HG03064 (cell line): ENCODE results near the gene LMAN2.
"Not testable (repeated sequence)": the region's sequence is repeated elsewhere in the genome, so short reads cannot be mapped to it uniquely, and the experiment has no call there.

ENCODE experiments used
- ATAC-seq: cut with Tn5 transposase; IDR thresholded peaks from one replicate; pipeline ENCODE4 v1.9.1; 2021; ENCODE audit warnings: low read depth; ENCODE audit not compliant: unreplicated experiment

The LMAN2 gene

GRCh38 chr5:177378884-177379883, 27.7 kb upstream of the LMAN2 start:
- ATAC-seq, result no peak

GRCh38 chr5:177377851-177378776, 26.6 kb upstream of the LMAN2 start:
- no peak for ATAC-seq

- ATAC-seq, result no peak
Measured at GRCh38 chr5:177376107-177376506, 24.6 kb upstream of the LMAN2 start.

- ATAC-seq, result not testable (repeated sequence)
Measured at GRCh38 chr5:177375516-177375915, 24.0 kb upstream of the LMAN2 start.

- ATAC-seq, result no peak
Measured at GRCh38 chr5:177374211-177374610, 22.7 kb upstream of the LMAN2 start.

- ATAC-seq, result no peak
Measured at GRCh38 chr5:177373806-177374205, 22.3 kb upstream of the LMAN2 start.

GRCh38 chr5:177372910-177373309, 21.4 kb upstream of the LMAN2 start:
- ATAC-seq, result no peak

- no peak for ATAC-seq
Measured at GRCh38 chr5:177372034-177372896, 20.8 kb upstream of the LMAN2 start.

- no peak for ATAC-seq
Measured at GRCh38 chr5:177371120-177372033, 19.9 kb upstream of the LMAN2 start.

- no peak for ATAC-seq
Measured at GRCh38 chr5:177370488-177371119, 19.1 kb upstream of the LMAN2 start.

GRCh38 chr5:177369645-177370440, 18.4 kb upstream of the LMAN2 start:
- no peak for ATAC-seq

- ATAC-seq, result no peak
Measured at GRCh38 chr5:177368869-177369644, 17.6 kb upstream of the LMAN2 start.

GRCh38 chr5:177367981-177368868, 16.8 kb upstream of the LMAN2 start:
- no peak for ATAC-seq

- ATAC-seq, result no peak
Measured at GRCh38 chr5:177367323-177367848, 15.9 kb upstream of the LMAN2 start.

- ATAC-seq, result no peak
Measured at GRCh38 chr5:177366528-177367322, 15.3 kb upstream of the LMAN2 start.
